ENCODE data around the gene ERAL1. TPM values are rescaled to one million over a fixed set of nuclear protein-coding genes. Genes with fewer than 3 reads are reported as not detected.

The ERAL1 gene
- total RNA-seq, 1 experiment from 2014 or later, result 47.2 TPM

DNA sequence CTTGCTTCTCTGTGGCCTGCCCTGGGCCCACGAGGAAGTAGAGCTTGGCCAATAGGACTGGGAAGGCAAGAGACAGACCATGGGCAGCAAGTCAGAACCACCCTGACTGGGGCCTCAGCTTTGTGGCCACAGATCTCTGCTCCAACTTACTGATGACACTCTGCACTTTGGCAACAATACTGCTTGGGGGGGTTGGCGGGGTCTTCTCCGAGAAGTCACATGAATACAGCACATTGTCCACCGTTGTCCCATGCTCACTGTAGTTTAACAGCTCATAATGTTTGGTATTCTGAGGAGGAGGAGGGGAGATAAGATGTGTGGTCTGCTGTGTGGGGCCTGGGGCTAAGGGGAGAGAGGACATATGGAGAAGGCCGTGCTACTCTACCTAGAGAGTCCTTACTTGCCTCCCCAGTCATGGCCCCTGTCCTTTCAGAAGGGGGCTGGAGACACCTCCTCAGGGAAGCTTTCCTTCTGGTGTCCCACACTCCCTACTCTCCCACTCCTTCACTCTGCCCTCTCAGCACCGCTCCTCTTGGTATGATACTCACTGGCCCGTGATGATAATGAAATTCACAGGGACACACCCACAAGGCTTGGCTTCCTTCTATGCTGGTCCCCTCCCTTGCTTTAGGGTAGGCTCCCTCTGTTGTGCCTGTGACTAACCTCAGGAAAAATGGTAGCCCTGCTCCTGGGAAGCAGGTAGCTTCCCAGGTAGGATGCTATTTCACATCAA is 52.1 kb downstream of the ERAL1 start:
- Mint-ChIP-seq H3K4me1 (ENCODE audit: low read depth, unreplicated experiment) (peaks cover 17% of the 10 kb centered on the region), H3K27ac (ENCODE audit: unreplicated experiment) (no peak overlapping the region), H3K27me3 (ENCODE audit: unreplicated experiment) (no peaks in the 10 kb centered on the region), H3K9me3 (ENCODE audit: low read depth, unreplicated experiment) (no peaks in the 10 kb centered on the region), H3K36me3 (ENCODE audit: insufficient read depth, unreplicated experiment) (peaks cover 55% of the 10 kb centered on the region), H3K4me3 (ENCODE audit: low read depth, unreplicated experiment) (no peak overlapping the region)
- CTCF ChIA-PET, result no interaction called here
- no peak for DNase-seq
- TF ChIP-seq, protein P1, sequence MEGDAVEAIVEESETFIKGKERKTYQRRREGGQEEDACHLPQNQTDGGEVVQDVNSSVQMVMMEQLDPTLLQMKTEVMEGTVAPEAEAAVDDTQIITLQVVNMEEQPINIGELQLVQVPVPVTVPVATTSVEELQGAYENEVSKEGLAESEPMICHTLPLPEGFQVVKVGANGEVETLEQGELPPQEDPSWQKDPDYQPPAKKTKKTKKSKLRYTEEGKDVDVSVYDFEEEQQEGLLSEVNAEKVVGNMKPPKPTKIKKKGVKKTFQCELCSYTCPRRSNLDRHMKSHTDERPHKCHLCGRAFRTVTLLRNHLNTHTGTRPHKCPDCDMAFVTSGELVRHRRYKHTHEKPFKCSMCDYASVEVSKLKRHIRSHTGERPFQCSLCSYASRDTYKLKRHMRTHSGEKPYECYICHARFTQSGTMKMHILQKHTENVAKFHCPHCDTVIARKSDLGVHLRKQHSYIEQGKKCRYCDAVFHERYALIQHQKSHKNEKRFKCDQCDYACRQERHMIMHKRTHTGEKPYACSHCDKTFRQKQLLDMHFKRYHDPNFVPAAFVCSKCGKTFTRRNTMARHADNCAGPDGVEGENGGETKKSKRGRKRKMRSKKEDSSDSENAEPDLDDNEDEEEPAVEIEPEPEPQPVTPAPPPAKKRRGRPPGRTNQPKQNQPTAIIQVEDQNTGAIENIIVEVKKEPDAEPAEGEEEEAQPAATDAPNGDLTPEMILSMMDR (IDR thresholded peaks at IDR 0.05; ENCODE audit: unreplicated experiment), result no peak
- intact Hi-C loops (cut with micrococcal nuclease; ENCODE audit: unreplicated experiment), result no loop called here
- no TSS peak for BruUV-seq (replicated peaks)

GRCh38 chr17:28907709-28908475 is 53.1 kb downstream of the ERAL1 start:
- TF ChIP-seq, protein P1 (IDR thresholded peaks at IDR 0.05; ENCODE audit: unreplicated experiment), result no peak
- CTCF ChIA-PET, result interaction anchor here (0.5 to 0.7 kb wide), 2 partner anchors 40 to 72 kb away, joined by 4 read pairs; no protein-coding TSS in a partner anchor
- Mint-ChIP-seq H3K4me1 (ENCODE audit: low read depth, unreplicated experiment) (peaks cover 12% of the 10 kb centered on the region), H3K9me3 (ENCODE audit: low read depth, unreplicated experiment) (no peaks in the 10 kb centered on the region), H3K36me3 (ENCODE audit: insufficient read depth, unreplicated experiment) (peaks cover 55% of the 10 kb centered on the region), H3K27me3 (ENCODE audit: unreplicated experiment) (no peaks in the 10 kb centered on the region), H3K4me3 (ENCODE audit: low read depth, unreplicated experiment) (no peak overlapping the region), H3K27ac (ENCODE audit: unreplicated experiment) (no peak overlapping the region)
- intact Hi-C loops (cut with micrococcal nuclease; ENCODE audit: unreplicated experiment), result no loop called here
- no peak for DNase-seq
- no TSS peak for BruUV-seq (replicated peaks)

- no peak for DNase-seq
- H3K9me3 Mint-ChIP-seq (ENCODE audit: low read depth, unreplicated experiment), result no peaks in the 10 kb centered on the region
- H3K27ac Mint-ChIP-seq (ENCODE audit: unreplicated experiment), result no peak overlapping the region
- H3K4me3 Mint-ChIP-seq (ENCODE audit: low read depth, unreplicated experiment), result no peak overlapping the region
- H3K4me1 Mint-ChIP-seq (ENCODE audit: low read depth, unreplicated experiment), result peaks cover 7% of the 10 kb centered on the region
- intact Hi-C loops (cut with micrococcal nuclease; ENCODE audit: unreplicated experiment), result no loop called here
- TF ChIP-seq, protein P1 (IDR thresholded peaks at IDR 0.05; ENCODE audit: unreplicated experiment), result no peak
- H3K27me3 Mint-ChIP-seq (ENCODE audit: unreplicated experiment), result no peaks in the 10 kb centered on the region
- no TSS peak for BruUV-seq (replicated peaks)
- CTCF ChIA-PET, result interaction anchor here (0.5 to 1.0 kb wide), 3 partner anchors 12 to 71 kb away, joined by 4 read pairs; no protein-coding TSS in a partner anchor
- H3K36me3 Mint-ChIP-seq (ENCODE audit: insufficient read depth, unreplicated experiment), result peaks cover 50% of the 10 kb centered on the region
Measured at GRCh38 chr17:28908640-28909167, 53.9 kb downstream of the ERAL1 start.

GRCh38 chr17:28910534-28910933 is 55.7 kb downstream of the ERAL1 start:
- peaks cover 7% of the 10 kb centered on the region for H3K4me1 Mint-ChIP-seq (ENCODE audit: low read depth, unreplicated experiment)
- intact Hi-C loops (cut with micrococcal nuclease; ENCODE audit: unreplicated experiment), result no loop called here
- peaks cover 6% of the 10 kb centered on the region for H3K9me3 Mint-ChIP-seq (ENCODE audit: low read depth, unreplicated experiment)
- no TSS peak for BruUV-seq (replicated peaks)
- DNase-seq, result no peak
- H3K27ac Mint-ChIP-seq (ENCODE audit: unreplicated experiment), result no peak overlapping the region
- peaks cover 51% of the 10 kb centered on the region for H3K36me3 Mint-ChIP-seq (ENCODE audit: insufficient read depth, unreplicated experiment)
- CTCF ChIA-PET, result interaction anchor here (0.5 to 1.1 kb wide), 5 partner anchors 38 to 1454 kb away, joined by 3 to 9 read pairs (median 4); partner anchors contain the start of gene SDF2
- no peaks in the 10 kb centered on the region for H3K27me3 Mint-ChIP-seq (ENCODE audit: unreplicated experiment)
- TF ChIP-seq, protein P1 (IDR thresholded peaks at IDR 0.05; ENCODE audit: unreplicated experiment), result no peak
- no peak overlapping the region for H3K4me3 Mint-ChIP-seq (ENCODE audit: low read depth, unreplicated experiment)

Small RNA genes lying within 50 kb of the gene (microRNA-seq; reads per million reads assigned to microRNA genes)
- gene MIR451B, result not detected

Other genes starting within 250 kb of the ERAL1 start
- gene RSKR, start 240.8 kb upstream of the ERAL1 start, total RNA-seq (2022), result 35.1 and 42.1 TPM in 2 replicates
- 158 and 160 TPM in 2 replicates for gene BLTP2, start 209.9 kb upstream of the ERAL1 start, total RNA-seq (2022)
- gene SDF2, start 193.1 kb upstream of the ERAL1 start, total RNA-seq (2022), result 58.0 and 75.1 TPM in 2 replicates
- gene SUPT6H, start 192.8 kb upstream of the ERAL1 start, total RNA-seq (2022), result 107 and 110 TPM in 2 replicates
- 4.2 and 4.3 TPM in 2 replicates for gene PROCA1, start 143.1 kb upstream of the ERAL1 start, total RNA-seq (2022)
- 34.5 and 35.3 TPM in 2 replicates for gene RAB34, start 137.1 kb upstream of the ERAL1 start, total RNA-seq (2022)
- 1,148 and 1,217 TPM in 2 replicates for gene RPL23A, start 135.0 kb upstream of the ERAL1 start, total RNA-seq (2022)
- gene TLCD1, start 128.8 kb upstream of the ERAL1 start, total RNA-seq (2022), result 44.9 and 49.3 TPM in 2 replicates
- 10.8 and 11.4 TPM in 2 replicates for gene NEK8, start 126.2 kb upstream of the ERAL1 start, total RNA-seq (2022)
- 201 and 202 TPM in 2 replicates for gene TRAF4, start 111.0 kb upstream of the ERAL1 start, total RNA-seq (2022)
- 37.7 and 42.1 TPM in 2 replicates for gene FAM222B, start 12.2 kb upstream of the ERAL1 start, total RNA-seq (2022)
- 152 and 155 TPM in 2 replicates for gene FLOT2, start 42.7 kb downstream of the ERAL1 start, total RNA-seq (2022)
- 19.2 and 23.2 TPM in 2 replicates for gene DHRS13, start 48.1 kb downstream of the ERAL1 start, total RNA-seq (2022)
- gene PHF12, start 96.5 kb downstream of the ERAL1 start, total RNA-seq (2022), result 54.0 and 57.6 TPM in 2 replicates
- not detected in 2 replicates for gene SEZ6, start 151.0 kb downstream of the ERAL1 start, total RNA-seq (2022)
- 3.3 and 3.7 TPM in 2 replicates for gene PIPOX, start 188.1 kb downstream of the ERAL1 start, total RNA-seq (2022)

Data from Calu3 (cell line).